Frontal cortex (tissue), 4 donors: Measurements from ENCODE around the gene SSU72. TPM values are rescaled to one million over a fixed set of nuclear protein-coding genes. Genes with fewer than 3 reads are reported as not detected.
"Not testable (repeated sequence)": the region's sequence is repeated elsewhere in the genome, so short reads cannot be mapped to it uniquely, and the experiment has no call there.

ENCODE experiments used
- DNase-seq, 2 donors: peaks; one replicate each; pipeline ENCODE4 v3.0.0; 2012; ENCODE audit warnings: low spot score in 2 of 2
- FAIRE-seq: peaks from 2 replicates; lab custom pipeline; 2012; peaks lifted over from hg19 to GRCh38; lab: Jason Lieb, UNC
- total RNA-seq: library from RNA; depleted of rRNA; stranded (reverse); fragments of >200 nt; gene quantifications from one replicate; pipeline ENCODE4 v1.2.3, GENCODE V29; 2014
- donor health status: control.
- donor health status: control.
- donor health status: control.

Gene SSU72
- total RNA-seq, 1 donor from 2014 or later, result 34.2 TPM

GRCh38 chr1:1564268-1564667, 10.4 kb downstream of the SSU72 start:
- DNase-seq (no peak), FAIRE-seq (no peak)

GRCh38 chr1:1563688-1564087, 11.0 kb downstream of the SSU72 start:
- FAIRE-seq, result no peak

GRCh38 chr1:1562556-1563195, 12.0 kb downstream of the SSU72 start:
- DNase-seq (no peak), FAIRE-seq (no peak)

More at GRCh38 chr1:1563688-1564087, 11.0 kb downstream of the SSU72 start:
- no peak for DNase-seq

- FAIRE-seq, result no peak
- DNase-seq, result no peak
Observed at GRCh38 chr1:1561801-1562470, 12.7 kb downstream of the SSU72 start.

- FAIRE-seq, result no peak
- no peak for DNase-seq
Observed at GRCh38 chr1:1560178-1560577, 14.5 kb downstream of the SSU72 start.

GRCh38 chr1:1559066-1559465, 15.6 kb downstream of the SSU72 start:
- FAIRE-seq, result no peak
- DNase-seq, result no peak

- DNase-seq (no peak), FAIRE-seq (no peak)
Observed at GRCh38 chr1:1558591-1558990, 16.1 kb downstream of the SSU72 start.

- FAIRE-seq, DNase-seq: not testable (repeated sequence)
Observed at GRCh38 chr1:1557688-1558087, 17.0 kb downstream of the SSU72 start.

- FAIRE-seq, result not testable (repeated sequence)
Observed at GRCh38 chr1:1556961-1557360, 17.7 kb downstream of the SSU72 start.

GRCh38 chr1:1556505-1556904, 18.2 kb downstream of the SSU72 start:
- FAIRE-seq (no peak), DNase-seq (no peak)

More at GRCh38 chr1:1556961-1557360, 17.7 kb downstream of the SSU72 start:
- DNase-seq, result not testable (repeated sequence)

- FAIRE-seq, result no peak
- DNase-seq, result peak in 1 of 2 donors; percentile 56
Observed at GRCh38 chr1:1554926-1555915, 19.4 kb downstream of the SSU72 start.

GRCh38 chr1:1554550-1554925, 20.1 kb downstream of the SSU72 start:
- no peak for FAIRE-seq
- DNase-seq, result no peak

- FAIRE-seq (no peak), DNase-seq (no peak)
Observed at GRCh38 chr1:1553821-1554494, 20.7 kb downstream of the SSU72 start.

GRCh38 chr1:1552263-1552639, 22.4 kb downstream of the SSU72 start:
- FAIRE-seq, result no peak
- DNase-seq, result no peak

- FAIRE-seq (no peak), DNase-seq (no peak)
Observed at GRCh38 chr1:1551524-1552262, 23.0 kb downstream of the SSU72 start.

- DNase-seq (peak in 1 of 2 donors; percentile 64), FAIRE-seq (no peak)
Observed at GRCh38 chr1:1550591-1551432, 23.9 kb downstream of the SSU72 start.

- no peak for FAIRE-seq
- DNase-seq, result no peak
Observed at GRCh38 chr1:1550087-1550486, 24.6 kb downstream of the SSU72 start.

- no peak for FAIRE-seq
Observed at GRCh38 chr1:1548591-1548990, 26.1 kb downstream of the SSU72 start.

More at GRCh38 chr1:1548591-1548990, 26.1 kb downstream of the SSU72 start:
- DNase-seq, result no peak
